Astrocyte (in vitro differentiated cells and primary cell): ENCODE data around the gene PPP6R3.

Experiments
- EZH2 ChIP-seq: IDR thresholded peaks from 2 replicates; pipeline ENCODE4 v1.6.1; 2012; ENCODE audit warnings: mild to moderate bottlenecking, low read length, inconsistent platforms; ENCODE audit not compliant: insufficient read depth
- TF ChIP-seq, protein P1 (sequence below): IDR thresholded peaks from 2 replicates; pipeline ENCODE4 v1.5.1; 2011; ENCODE audit warnings: low read depth, mild to moderate bottlenecking, inconsistent platforms, low read length, moderate library complexity; ENCODE audit not compliant: insufficient read depth

DNA sequence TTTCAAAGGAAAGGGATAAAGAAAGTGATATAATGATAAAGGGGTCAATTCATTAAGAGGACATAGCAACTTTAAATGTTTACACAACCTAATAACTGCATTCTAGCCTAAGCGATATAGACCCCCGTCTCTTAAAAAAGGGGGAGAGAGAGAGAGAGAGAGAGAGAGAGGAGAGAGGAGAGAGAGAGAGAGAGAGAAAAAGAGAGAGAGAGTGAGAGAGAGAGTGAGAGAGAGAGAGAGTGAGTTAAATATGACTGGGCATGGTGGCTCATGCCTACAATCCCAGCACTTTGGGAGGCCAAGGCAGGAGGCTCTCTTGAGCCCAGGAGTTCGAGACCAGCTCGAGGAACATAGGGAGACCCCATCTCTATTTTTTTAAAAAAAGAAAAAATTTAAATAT is 133.6 kb downstream of the PPP6R3 start:
- TF ChIP-seq, protein P1, sequence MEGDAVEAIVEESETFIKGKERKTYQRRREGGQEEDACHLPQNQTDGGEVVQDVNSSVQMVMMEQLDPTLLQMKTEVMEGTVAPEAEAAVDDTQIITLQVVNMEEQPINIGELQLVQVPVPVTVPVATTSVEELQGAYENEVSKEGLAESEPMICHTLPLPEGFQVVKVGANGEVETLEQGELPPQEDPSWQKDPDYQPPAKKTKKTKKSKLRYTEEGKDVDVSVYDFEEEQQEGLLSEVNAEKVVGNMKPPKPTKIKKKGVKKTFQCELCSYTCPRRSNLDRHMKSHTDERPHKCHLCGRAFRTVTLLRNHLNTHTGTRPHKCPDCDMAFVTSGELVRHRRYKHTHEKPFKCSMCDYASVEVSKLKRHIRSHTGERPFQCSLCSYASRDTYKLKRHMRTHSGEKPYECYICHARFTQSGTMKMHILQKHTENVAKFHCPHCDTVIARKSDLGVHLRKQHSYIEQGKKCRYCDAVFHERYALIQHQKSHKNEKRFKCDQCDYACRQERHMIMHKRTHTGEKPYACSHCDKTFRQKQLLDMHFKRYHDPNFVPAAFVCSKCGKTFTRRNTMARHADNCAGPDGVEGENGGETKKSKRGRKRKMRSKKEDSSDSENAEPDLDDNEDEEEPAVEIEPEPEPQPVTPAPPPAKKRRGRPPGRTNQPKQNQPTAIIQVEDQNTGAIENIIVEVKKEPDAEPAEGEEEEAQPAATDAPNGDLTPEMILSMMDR, result no peak
- TF ChIP-seq EZH2, result no peak
